Epidermal melanocyte (primary cell): ENCODE data around the gene CDH8.
"Not testable (repeated sequence)": the region's sequence is repeated elsewhere in the genome, so short reads cannot be mapped to it uniquely, and the experiment has no call there.

Source experiments
- DNase-seq: peaks from one replicate; pipeline ENCODE4 v3.0.0; 2011; ENCODE audit warnings: low spot score; ENCODE audit not compliant: insufficient read length

CDH8 gene

DNA sequence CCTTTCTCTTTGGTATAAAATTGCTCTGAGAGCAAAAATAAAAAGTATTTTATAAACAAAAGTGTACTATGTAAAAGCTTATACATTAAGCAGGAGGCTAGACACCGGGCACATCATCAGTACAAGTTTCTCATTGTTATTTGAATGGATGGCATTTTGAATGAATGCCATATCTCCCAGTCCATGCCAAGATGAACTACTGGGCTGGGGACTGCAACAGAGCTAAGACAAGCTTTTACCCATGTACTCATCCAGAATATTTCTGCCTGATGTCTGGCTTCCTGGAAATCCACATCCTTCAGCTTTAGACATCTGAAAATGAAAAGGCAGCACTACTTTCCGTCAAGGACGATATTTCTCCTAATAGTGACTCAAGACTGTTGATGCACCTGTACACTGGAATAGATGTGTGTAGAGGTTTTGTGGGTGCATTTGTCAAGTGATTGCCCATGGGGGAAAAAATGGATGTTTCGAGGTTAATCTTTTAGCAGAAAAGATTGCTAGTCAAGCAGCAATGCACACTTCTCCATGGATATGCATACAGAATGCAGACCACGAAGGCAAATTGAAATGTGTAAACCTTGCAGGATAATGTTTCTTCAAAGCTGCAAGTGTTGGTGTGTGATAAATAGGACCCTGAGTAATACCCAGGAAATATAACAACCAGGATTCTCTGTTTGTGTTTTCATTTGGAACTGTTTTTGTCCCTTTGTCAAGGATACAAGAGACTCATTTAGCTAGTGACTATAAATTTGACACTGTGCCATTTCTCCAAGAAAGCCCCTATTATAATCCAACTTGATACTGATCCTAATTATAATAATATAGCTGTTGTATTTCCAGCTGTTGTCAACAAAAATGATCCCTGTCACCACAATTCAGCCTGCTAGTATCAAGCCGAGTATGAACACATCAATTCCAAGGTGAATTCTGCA is 173.8 kb downstream of the CDH8 start:
- no peak for DNase-seq

DNA sequence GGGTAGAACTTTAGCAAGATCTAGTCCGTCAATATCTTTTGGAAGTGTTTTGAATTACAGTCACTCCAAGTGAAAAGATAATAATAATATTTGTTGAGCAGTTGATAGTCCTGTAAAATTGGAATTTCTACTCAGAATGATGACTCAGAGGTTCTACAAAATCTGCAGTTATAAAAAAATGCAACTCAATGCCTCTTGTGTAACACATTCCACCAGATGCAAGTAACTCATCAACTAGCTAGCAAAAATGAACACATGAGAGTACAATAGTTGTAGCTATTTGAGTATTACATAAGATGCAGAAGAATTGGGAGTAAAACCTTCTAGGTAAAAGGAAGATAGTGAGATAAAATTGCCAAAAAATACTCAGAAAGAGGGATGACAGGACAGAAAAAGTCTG is 177.2 kb downstream of the CDH8 start:
- DNase-seq, result no peak

DNA sequence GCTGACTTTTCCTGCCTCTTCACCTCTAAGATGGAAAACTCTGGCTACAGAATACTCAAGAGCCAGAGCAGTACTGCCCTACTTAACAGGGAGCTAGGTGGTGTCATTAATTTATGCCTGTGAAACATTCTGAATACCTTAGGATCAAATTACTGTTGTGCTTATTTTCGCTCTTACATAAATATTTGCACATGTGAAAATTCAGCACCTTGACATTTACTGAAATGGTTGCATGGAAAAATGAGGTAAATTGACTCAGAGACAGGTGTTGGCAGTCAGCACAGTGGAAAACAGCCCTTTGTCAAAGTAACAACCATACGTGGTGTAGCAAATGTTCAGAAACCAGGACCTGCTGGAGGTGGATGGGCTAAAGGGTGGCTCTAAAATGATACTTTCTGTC is 193.6 kb downstream of the CDH8 start:
- DNase-seq, result no peak

DNA sequence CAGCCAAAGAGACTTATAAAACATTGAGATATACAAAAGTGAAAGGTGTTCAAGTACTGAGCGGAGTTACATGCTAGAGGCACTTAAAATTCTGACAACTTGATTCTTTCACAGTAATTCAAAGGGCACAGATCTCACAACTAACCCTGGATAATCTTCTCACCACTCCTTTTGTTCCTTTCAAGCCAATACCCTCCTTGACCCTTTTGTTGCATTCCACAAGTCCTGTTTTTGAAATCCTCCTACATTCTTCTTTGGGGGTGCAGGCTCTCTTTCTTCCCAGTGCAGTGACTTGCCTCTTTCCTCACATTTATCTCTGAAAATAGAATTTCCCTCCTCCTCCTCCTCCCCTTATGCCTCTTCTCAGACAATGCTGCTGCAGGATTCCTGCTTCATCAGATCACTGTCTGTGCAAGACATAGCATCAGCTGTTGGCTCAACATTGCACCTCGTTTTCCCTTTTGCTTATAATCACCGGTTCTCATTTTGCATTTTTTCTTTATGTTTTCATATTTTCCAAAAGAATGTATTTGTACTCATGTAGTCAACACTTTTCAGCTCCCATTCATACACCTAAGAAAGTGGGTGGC is 199.3 kb downstream of the CDH8 start:
- DNase-seq, result no peak

DNA sequence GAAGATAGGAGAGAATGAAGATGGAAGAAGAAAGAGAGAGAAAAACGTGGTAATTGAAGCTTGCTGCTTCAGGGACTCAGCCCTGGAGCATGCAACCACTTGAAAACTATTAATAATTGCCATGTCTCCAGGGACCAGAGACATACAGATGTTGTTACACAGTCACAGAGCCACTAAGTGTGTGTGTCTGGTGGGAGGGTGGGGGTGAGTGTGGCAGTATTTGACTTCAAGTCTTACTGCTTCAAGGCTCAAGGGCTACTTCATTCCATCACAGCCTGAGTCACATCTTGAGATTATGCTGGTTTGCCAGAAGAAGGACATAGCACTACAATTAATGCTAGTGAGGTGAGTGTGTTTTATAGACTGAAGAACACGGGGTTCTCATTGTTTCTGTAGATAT is 202.2 kb downstream of the CDH8 start:
- no peak for DNase-seq

DNA sequence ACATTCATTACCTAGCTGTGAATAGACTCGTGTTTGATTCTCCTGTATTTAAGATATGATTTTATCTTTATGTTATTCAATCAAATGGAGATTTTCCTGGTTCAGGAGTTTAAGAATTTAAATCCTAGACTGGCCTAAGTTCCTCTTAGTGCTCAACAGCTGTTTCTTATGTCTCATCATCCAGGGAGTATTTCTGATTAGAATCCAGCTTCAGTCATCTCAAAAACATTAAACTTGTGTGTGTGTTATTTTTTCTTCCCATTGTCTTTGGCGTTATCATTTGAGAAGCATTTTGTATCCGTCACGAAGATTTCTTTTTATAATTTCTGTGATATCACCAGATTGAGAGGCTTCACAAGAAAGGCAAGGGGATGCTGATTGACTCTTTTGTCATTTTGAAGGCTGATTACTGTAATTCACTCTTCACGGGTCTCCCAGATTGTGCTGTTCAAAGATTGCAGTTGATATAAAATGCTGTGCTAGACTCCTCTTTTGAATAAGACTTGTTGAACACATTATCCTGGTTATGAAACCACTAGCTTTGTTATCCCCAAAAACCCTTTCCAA is 204.8 kb downstream of the CDH8 start:
- no peak for DNase-seq

DNA sequence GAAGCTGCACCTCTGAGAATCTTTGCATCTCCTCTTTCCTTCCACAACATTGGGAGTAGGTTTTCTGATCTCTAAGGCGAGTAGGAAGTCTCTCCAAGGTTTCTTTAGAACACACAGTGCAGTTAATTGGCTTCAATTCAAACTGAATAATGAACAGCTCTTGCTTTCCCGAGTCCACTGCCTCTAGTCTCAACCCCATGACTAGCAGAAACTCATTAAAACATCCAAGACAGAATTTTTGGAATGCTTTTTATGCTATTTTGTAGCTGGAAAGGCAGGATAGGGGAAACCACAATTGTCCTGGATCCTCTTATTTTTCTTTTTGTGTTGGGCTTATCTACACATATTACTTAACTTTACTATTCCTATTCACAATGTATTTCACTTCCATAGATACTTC is 206.6 kb downstream of the CDH8 start:
- no peak for DNase-seq

DNA sequence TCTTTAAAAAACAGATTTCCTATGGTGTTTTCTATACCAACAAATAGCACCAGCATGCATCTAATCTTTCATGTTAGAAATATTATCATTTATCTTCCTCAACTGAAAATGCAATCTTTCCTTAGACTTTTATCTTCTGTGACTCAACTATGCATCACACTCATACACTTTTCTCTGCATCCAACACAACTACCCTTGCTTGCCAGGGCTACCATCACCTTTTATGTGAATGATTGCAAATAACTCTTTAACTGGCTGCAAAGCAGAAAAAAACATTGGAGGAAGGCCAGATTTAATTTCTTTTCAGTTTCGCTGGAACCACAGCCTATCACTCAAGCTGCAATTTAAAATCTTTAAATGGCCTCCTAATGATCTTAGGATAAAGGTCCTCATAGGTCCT is 212.9 kb downstream of the CDH8 start:
- no peak for DNase-seq

DNA sequence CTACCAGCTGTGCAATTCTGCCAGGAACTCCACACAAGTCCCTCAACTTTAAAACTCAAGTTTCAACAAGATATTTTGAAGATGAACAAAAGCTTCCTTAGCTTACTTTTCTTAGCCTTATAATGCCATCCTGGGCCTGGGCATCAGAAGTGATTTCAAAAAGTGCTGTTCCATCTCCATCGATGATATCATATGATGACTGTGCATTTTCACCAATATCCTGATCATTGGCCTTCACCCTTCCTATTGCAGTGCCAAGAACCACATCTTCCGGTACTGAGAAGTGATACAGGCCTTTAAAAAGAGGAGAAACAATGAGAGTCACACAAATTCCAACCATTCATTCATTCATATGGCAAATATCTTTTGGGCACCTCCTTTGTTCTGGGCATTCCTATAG is 215.4 kb downstream of the CDH8 start:
- no peak for DNase-seq

DNA sequence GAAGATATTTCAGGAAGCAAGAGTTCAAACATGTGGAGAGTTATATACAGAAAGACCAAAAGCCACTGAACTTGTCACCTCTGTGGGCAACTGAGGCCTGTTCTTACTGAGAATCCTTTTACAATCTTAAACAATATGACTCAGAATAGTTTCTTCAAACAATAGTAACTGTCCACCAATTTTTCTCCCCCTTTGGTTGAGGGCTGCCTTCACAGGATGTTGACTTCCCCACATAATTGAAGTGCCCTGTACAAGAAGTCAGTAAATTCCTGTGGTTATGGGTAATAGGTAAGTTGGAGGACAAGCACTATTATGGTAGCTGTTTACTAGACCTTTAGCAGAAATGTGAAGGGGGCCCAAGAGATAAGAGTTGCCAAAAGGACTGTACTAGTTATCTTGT is 215.8 kb downstream of the CDH8 start:
- no peak for DNase-seq

DNA sequence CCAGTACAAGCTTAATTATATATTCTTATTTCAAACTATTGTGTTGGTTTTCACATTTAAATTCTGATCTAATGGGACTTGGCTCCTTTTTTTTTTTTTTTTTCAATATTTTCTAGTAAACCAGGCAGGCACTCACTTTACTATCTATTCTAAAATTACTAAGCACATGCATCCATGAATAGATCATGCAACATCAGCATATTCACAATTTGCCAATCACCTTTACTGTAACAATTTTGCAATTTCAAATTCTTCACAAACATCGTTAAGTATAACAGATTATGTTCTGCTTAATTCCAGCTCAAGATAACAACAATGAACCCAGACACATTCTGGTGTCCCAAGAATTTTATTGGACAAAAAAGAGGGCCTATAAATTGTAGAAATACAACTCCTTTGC is 217.4 kb downstream of the CDH8 start:
- DNase-seq, result no peak

DNA sequence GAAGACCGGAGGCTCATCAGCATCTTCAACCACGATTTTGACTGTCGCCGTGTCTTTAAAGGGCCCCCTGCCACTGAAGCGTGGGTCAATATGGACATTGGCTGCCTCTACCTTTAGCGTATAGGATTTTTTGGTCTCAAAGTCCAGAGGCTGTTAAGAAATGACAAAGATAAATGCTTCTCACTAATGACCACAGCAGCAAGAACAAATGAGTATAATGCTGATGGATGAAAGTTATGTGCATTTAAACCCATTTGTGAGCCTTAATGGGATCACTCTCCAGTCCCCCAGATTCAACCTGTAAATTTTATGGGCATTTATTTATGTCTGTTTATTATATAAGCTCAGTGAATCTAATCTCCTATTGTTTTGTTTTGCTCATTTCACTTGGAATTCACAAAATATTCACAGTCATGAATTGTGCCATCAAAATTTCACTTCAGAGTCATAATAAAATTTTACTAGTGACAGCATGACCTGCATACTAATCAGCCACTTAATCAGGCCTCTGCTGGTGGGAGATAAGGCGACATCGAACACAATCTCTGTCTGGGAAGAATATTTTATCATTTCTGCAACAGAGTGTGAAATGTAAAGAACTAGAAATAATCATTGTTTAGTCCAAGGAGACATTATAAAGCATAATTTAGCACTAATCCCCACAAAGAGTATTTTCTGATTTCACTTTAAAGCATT is 218.5 kb downstream of the CDH8 start:
- no peak for DNase-seq

DNA sequence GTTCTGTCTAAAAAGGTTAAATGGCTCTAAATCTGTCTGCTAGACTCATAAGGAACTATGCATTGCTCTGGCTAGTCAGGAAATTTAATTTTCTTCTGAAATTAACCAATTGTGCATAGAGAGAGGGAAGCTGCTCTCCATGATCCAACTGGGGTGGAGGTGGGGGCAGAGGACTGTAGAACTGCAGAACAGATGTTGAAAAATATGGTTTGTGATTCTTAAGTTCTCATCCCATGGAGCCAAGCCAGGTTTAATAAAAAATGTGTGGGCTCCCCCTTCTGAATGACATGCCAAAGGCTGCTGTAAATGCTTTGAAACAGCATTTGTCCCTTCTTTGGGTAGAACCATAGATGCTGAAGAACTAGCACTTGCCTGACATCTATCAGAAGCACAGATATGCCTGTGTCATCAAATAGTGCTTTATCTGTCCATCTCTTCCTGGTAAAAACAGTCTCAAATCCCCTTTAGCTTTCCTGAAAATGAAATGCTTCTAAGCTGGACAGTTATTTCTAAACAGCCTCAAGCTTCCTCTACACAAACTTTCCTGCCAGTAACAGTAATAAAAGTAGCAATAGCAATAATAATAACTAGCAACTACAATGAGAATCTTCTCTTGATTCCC is 221.4 kb downstream of the CDH8 start:
- DNase-seq, result no peak

DNA sequence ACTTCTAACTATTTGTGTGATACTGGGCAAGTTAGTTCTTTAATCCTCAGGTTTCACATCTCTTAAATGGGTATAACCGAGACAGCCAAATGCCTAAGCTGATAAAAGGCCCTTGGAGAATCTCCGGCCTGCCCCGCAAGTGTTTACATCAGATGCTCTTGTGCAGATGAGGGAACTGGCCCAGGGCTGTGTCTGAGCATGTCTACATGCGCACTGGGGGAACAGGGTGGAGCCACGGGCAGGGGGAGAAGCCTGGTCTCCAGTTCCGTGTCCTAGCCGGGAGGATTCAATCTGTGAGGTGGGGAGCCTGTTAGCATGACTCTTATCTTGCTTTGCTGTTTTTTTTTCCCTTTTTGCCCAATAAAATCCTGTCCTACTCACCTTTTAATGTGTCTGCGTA is 222.9 kb downstream of the CDH8 start:
- no peak for DNase-seq

DNA sequence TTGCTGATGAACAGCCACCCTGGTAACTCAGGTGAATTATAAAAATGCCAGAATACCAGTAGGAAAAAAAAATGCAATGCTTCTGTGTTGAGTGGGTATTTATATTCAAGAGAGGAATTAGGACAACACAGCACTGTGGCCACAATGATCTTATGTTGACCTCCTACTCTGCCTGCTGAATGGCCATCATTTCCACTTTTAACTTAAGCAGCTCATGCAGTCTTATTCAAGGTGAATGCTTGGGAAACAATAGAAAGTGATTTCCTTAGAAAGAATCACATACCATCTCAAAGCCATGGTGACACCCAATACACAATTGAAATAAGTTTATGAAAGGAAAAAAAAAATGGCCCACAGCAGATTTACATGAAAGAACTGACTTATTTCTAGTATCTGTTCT is 224.0 kb downstream of the CDH8 start:
- DNase-seq, result no peak

DNA sequence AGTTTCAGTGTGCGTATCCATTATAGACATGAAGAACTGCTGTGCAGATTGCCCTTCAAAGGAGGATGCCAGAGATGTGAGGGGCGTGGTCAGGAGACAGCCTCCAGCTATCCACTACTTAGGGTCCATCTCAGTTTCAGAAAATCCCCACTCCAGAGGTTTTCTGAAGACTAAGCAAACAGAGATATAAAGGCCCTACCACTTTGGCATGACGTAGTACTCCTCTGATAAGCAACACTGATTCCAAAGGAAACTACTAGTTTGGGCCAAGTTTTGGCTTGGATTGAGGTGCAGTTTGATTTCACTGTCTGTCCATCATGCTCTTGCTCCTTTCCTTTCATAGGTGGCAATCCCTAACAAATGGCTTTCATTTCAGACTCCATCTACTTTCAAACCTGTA is 228.7 kb downstream of the CDH8 start:
- DNase-seq, result no peak

DNA sequence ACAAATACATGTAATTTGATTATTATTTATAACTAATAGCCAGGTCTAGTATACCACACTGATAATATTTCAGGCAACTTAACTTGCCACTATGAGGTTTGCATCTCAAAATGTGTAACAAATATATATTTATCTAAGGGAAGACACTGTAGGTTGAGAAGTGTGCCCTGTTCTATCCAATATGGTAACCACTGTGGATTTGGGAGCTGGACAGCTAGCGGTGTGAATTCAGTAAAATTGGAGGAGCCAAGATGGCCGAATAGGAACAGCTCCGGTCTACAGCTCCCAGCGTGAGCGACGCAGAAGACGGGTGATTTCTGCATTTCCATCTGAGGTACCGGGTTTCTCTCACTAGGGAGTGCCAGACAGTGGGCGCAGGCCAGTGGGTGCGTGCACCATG is 235.0 kb downstream of the CDH8 start:
- not testable (repeated sequence) for DNase-seq

DNA sequence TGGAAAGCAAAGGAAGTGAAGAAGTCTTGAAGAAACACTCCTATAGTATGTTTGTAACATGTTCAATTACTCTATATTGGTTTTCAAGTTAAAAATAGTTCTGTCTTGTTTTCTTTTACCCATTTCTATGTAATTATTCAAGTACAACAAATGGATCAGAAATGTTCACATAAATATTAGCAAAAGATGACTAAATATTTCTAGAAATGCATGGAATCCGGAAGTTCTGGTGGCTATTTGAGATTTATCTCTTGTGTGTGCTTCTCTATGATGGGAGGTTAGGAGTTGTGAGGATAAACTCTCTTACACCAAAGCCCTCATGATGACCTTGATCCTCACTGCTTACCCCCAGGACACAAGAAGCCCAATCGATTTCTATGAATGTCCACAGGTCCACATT is 237.5 kb downstream of the CDH8 start:
- DNase-seq, result no peak

DNA sequence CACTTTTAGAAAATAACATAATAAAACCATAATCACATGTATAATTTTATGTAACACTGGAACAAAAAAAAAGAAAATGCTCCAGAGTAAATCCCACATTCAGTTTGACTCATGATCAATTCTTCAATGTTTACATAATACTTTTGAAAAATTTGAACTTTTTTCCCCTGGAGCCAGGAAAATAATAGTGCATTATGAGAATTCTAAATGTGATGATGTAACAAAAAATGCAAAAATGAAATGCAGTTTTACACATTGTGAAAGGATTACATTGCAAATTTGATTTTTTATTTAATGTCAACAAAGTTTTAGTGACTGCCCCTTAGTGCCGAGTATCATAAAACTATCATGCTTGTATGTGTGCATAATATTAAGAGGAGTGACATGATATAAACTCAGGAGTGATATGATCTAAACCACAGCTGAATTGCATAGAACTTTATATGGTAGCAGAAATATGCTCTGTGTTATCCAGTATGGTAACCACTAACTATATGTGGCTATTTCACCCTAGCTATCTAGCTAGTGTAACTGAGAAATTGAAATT is 238.2 kb downstream of the CDH8 start:
- no peak for DNase-seq

DNA sequence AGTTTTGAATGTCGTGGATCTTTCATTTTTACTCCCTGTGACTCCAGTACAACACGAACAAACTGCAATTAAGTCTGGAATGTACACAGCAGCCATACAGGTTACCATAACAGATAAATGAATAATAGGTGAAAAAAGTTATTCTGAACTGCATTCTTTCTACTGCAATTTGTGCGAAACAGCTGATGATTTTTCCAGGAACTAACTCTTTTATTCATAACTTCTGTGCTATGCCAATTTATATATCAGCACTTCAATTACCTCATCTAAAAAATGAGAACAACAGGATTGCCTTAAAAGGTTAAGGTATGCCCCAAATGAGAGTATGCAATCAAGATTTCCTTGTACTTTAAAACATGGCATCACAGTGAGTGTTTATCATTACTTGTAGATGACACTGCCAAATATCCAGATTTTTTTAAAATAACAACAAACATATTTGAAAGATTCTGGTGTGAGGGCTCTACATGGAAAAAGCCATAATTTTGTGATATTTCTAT is 238.9 kb downstream of the CDH8 start:
- no peak for DNase-seq

DNA sequence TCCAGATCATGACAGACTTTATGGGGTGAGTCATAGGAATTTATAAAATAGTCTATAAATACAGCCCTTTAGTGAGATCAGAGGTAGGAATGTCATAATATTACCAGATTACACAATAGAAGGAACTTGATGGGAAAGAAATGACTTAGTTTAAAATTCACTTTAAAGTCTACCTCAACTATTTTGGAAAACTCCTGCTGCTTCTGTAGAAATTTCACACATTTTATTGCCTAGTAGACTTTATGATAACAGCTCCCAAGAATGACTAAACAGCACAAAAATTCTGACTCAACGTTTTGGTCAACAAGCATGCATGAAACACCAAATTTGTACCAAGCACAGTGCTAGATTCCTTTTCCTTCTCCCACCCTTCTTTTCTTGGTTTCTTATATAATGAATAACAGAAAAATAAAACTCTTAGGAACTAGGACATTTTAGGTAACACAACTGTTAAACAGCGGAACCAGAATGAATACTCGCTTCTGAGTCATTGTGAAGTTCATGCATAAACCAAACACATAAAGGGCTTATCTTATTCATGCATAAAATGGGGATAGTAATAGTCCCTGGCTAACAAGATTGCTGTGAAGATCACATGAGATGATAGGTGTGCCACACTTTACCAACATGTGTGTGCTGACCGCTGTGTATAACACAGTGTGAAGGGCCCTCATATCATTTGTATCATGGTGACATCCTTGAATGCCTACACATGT is 243.9 kb downstream of the CDH8 start:
- DNase-seq, result no peak
